BE2C (cell line): ENCODE results near the gene TEX13B.

Experiments used
- DNase-seq: peaks from one replicate; pipeline ENCODE4 v3.0.0-alpha.2; 2020
- H3K27me3 ChIP-seq: fragments of 250-450 bp; sonication (Bioruptor Pico); 2 replicates; pipeline ENCODE4 v1.5.1; 2020; ENCODE audit warnings: mild to moderate bottlenecking
- H3K36me3 ChIP-seq: fragments of 250-450 bp; sonication (Bioruptor Pico); 2 replicates; pipeline ENCODE4 v1.5.1; 2020; ENCODE audit warnings: mild to moderate bottlenecking
- H3K4me1 ChIP-seq: fragments of 250-450 bp; sonication (Bioruptor Pico); 2 replicates; pipeline ENCODE4 v1.5.1; 2020
- H3K4me3 ChIP-seq: 2 replicates; pipeline ENCODE4 v1.5.1; 2011; ENCODE audit warnings: low read depth, low read length
- H3K9me3 ChIP-seq: fragments of 250-450 bp; sonication (Bioruptor Pico); 2 replicates; pipeline ENCODE4 v1.5.1; 2020
- TF ChIP-seq, protein P1 (sequence below): IDR thresholded peaks from 2 replicates; pipeline ENCODE4 v1.5.1; 2012; ENCODE audit warnings: mild to moderate bottlenecking, low read depth, low read length

Gene TEX13B

DNA sequence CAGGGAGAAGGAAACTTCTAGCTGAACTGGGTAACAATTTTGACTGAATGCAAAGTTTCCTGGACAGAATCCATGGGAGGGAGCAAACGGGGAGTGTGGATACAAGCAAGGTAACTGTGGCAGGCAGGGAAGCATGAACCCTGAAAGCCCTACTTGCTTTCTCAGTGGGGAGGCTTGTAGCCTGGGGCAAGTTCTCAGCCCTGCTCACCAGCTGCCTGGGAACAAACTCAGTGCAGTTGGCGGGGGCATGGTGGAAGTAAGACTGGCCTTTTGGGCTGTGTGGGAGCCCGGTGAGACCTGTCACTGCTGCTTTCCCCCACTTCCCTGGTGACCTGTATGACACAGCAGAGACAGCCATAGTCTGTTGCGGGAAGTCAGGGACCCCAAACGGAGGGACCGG, 14.0 kb upstream of the TEX13B start:
- H3K36me3 ChIP-seq, result no peaks in the 10 kb centered on the region
- H3K9me3 ChIP-seq, result no peaks in the 10 kb centered on the region
- no peak overlapping the region for H3K4me3 ChIP-seq
- no peak for DNase-seq
- TF ChIP-seq, protein P1, sequence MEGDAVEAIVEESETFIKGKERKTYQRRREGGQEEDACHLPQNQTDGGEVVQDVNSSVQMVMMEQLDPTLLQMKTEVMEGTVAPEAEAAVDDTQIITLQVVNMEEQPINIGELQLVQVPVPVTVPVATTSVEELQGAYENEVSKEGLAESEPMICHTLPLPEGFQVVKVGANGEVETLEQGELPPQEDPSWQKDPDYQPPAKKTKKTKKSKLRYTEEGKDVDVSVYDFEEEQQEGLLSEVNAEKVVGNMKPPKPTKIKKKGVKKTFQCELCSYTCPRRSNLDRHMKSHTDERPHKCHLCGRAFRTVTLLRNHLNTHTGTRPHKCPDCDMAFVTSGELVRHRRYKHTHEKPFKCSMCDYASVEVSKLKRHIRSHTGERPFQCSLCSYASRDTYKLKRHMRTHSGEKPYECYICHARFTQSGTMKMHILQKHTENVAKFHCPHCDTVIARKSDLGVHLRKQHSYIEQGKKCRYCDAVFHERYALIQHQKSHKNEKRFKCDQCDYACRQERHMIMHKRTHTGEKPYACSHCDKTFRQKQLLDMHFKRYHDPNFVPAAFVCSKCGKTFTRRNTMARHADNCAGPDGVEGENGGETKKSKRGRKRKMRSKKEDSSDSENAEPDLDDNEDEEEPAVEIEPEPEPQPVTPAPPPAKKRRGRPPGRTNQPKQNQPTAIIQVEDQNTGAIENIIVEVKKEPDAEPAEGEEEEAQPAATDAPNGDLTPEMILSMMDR, result no peak
- H3K4me1 ChIP-seq, result no peaks in the 10 kb centered on the region
- no peaks in the 10 kb centered on the region for H3K27me3 ChIP-seq

DNA sequence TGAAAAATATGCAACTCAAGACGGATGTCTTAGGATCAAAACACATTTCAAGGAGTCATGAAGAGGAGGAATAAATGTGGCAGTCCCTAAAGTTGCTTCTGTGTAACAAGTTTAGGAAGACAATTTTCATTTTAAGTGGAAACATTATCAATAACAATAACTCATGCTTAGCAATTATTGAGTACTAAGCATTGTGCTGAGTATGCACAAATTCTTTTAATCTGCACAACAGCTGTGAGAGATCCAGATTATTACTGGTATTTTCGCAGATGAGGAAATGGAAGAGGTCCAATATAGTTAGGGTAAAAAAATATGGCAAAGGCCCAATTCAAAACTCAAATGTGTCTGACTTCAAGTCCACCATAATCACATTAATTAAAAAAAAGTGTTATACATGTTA, 2.9 kb upstream of the TEX13B start:
- Histone ChIP-seq H3K4me3 (no peak overlapping the region), H3K4me1 (no peaks in the 10 kb centered on the region), H3K9me3 (no peaks in the 10 kb centered on the region), H3K27me3 (no peaks in the 10 kb centered on the region), H3K36me3 (no peaks in the 10 kb centered on the region)
- TF ChIP-seq, protein P1, result no peak
- no peak for DNase-seq

DNA sequence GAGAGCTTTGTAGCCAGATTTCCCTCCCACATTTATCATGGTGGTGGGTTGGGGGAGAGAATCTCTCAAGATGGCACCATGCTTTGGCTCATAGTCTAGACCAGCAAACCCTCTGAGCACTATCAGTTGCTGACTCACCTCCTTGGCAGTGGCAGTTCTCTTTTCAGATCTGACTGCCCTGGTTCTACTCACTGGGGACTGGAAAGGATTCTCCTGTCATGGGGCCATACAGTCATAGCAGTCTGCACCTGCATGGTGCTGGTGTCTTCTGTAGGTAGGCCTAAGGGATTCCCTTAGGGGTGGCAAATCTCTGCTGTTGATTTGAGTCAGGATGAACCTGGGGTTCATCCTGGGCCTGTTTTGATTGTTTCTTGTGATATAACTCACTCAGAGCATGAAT, 2.6 kb downstream of the TEX13B start:
- H3K4me3 ChIP-seq, result no peak overlapping the region

DNA sequence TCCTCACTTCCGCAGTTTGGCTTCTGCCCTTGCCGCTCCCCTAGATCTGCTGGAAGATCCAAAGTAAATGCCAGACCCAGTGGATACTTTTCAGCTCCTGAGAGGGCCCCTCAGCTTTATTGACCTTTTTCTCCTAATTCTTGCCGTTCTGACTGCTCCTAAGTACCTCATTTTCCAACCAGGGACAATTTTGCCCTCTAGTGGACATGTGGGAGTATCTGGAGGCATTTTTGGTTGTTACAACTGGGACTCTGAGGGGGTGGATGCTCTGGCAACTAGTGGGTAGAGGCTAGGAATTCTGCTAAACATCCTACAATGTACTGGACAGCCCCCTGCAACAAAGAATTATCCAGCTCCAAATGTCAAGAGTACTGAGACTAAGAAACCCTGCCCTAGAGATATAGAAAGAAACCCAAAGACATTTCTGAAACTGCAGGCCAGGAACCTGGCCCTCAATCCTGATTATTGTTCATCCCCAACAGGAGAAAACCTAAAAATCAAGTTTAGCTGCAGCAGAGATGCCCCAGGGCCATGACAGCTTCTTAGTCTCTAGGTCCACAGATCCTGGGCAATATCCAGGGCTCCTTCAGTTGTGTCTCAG, 3.4 kb downstream of the TEX13B start:
- H3K36me3 ChIP-seq, result no peaks in the 10 kb centered on the region
- TF ChIP-seq, protein P1, result peak; percentile 54
- no peaks in the 10 kb centered on the region for H3K4me1 ChIP-seq
- no peak overlapping the region for H3K4me3 ChIP-seq
- H3K27me3 ChIP-seq, result no peaks in the 10 kb centered on the region
- no peaks in the 10 kb centered on the region for H3K9me3 ChIP-seq
- DNase-seq, result no peak

More for the DNA sequence above, 2.6 kb downstream of the TEX13B start:
- no peak for DNase-seq
- Histone ChIP-seq H3K9me3 (no peaks in the 10 kb centered on the region), H3K4me1 (no peaks in the 10 kb centered on the region), H3K27me3 (no peaks in the 10 kb centered on the region), H3K36me3 (no peaks in the 10 kb centered on the region)
- TF ChIP-seq, protein P1, result no peak

GRCh38 chrX:107978071-107978470, 4.1 kb downstream of the TEX13B start:
- H3K27me3 ChIP-seq, result no peaks in the 10 kb centered on the region
- TF ChIP-seq, protein P1, result no peak
- DNase-seq, result no peak

GRCh38 chrX:107971636-107972035, 10.5 kb downstream of the TEX13B start:
- TF ChIP-seq, protein P1, result no peak
- no peaks in the 10 kb centered on the region for H3K36me3 ChIP-seq

More at GRCh38 chrX:107978071-107978470, 4.1 kb downstream of the TEX13B start:
- Histone ChIP-seq H3K9me3 (no peaks in the 10 kb centered on the region), H3K36me3 (no peaks in the 10 kb centered on the region), H3K4me1 (no peaks in the 10 kb centered on the region), H3K4me3 (no peak overlapping the region)

More at GRCh38 chrX:107971636-107972035, 10.5 kb downstream of the TEX13B start:
- H3K27me3 ChIP-seq, result no peaks in the 10 kb centered on the region
- no peaks in the 10 kb centered on the region for H3K9me3 ChIP-seq
- H3K4me1 ChIP-seq, result no peaks in the 10 kb centered on the region
- no peak overlapping the region for H3K4me3 ChIP-seq
- no peak for DNase-seq
